HG03571 (cell line): ENCODE results near the gene SPANXB1.
"Not testable (repeated sequence)": the region's sequence is repeated elsewhere in the genome, so short reads cannot be mapped to it uniquely, and the experiment has no call there.

Experiments used
- ATAC-seq: cut with Tn5 transposase; IDR thresholded peaks from one replicate; pipeline ENCODE4 v1.9.1; 2021; ENCODE audit not compliant: unreplicated experiment

Gene SPANXB1

GRCh38 chrX:141002568-141002967 is at the start of gene SPANXB1:
Gene SPANXB1, plus strand, starts transcription at chrX:141002594. Its CDS starts 100 bp downstream, at chrX:141002694.
- not testable (repeated sequence) for ATAC-seq

GRCh38 chrX:140967036-140967435 is 35.4 kb upstream of the SPANXB1 start:
- ATAC-seq: no peak

- ATAC-seq: no peak
Measured at GRCh38 chrX:140971099-140971795, 31.1 kb upstream of the SPANXB1 start.

- no peak for ATAC-seq
Measured at GRCh38 chrX:140975472-140975871, 26.9 kb upstream of the SPANXB1 start.

DNA sequence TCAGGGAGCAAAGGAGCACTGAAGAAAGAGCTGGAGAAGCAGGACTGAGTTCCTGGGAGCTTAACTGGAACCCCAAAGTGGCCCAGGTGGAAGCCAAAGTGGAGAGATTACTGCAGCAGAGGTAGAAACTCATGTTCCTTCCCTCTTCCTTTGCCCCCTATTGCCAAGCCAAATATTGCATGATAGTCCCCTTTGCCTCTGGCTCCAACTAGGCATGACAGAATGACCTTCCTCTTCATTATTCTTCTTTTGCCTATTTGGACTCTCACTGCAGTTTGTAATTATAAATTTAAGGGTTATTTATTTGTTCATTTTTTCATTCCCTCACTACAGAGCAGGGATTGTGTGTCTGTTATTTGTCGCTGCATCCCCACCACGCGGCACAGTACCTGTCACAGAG is 22.1 kb upstream of the SPANXB1 start:
- no peak for ATAC-seq

GRCh38 chrX:140983730-140984129 is 18.7 kb upstream of the SPANXB1 start:
- ATAC-seq: no peak

GRCh38 chrX:141005243-141005642 is 2.8 kb downstream of the SPANXB1 start:
- ATAC-seq: not testable (repeated sequence)

GRCh38 chrX:141044246-141044645 is 41.9 kb downstream of the SPANXB1 start:
- not testable (repeated sequence) for ATAC-seq

GRCh38 chrX:141049878-141050277 is 47.5 kb downstream of the SPANXB1 start:
- ATAC-seq: not testable (repeated sequence)

GRCh38 chrX:141052098-141052497 is 49.7 kb downstream of the SPANXB1 start:
- not testable (repeated sequence) for ATAC-seq
